NCI-H69 (cell line): ENCODE results near the gene GTF2E1.
"Not testable (repeated sequence)": the region's sequence is repeated elsewhere in the genome, so short reads cannot be mapped to it uniquely, and the experiment has no call there.

Experiments
- DNase-seq: peaks from one replicate; lab custom pipeline; 2025; lab: John Stamatoyannopoulos, UW

Gene GTF2E1

DNA sequence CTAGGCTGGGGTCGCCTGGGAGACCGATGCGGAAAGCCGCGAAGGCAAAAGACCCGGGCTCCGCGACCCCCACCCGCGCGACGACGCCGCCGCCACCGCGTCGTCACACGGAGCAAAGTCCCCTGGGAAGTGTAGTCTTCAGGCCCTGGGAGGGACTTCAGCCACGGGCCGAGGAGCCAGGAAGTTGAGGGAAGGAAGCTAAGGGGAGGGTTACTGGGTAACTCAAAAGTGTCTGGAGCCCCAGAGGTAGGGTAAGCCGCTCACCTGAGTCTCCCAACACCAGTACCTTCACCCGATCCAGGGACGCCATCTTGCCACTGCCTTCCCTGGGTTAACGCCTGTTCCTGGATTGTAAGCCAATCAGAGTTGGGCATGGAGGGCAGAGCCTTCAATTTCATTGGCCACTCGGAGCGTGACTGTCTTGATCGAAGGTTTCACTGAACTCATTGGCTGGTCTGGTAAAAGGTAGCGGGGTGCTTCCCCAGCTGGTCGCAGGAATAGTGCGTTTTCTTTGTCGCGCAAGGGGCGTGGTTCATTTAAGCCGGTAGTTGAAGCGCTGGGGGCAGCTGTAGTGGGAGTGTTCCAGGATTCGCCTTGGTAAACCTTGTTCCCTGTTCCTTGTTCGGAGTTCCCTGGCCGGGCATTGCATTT is at the start of gene GTF2E1, which contains the start of gene RABL3:
Gene GTF2E1 (plus strand): TSS at position 547 of the 651 bp plus-strand sequence. CDS start 7,809 bp downstream, outside the sequence.
Gene RABL3 (minus strand): TSS at position 319 of the 651 bp plus-strand sequence. CDS start 9 bp downstream, at position 310.
- peak; percentile 98 for DNase-seq

DNA sequence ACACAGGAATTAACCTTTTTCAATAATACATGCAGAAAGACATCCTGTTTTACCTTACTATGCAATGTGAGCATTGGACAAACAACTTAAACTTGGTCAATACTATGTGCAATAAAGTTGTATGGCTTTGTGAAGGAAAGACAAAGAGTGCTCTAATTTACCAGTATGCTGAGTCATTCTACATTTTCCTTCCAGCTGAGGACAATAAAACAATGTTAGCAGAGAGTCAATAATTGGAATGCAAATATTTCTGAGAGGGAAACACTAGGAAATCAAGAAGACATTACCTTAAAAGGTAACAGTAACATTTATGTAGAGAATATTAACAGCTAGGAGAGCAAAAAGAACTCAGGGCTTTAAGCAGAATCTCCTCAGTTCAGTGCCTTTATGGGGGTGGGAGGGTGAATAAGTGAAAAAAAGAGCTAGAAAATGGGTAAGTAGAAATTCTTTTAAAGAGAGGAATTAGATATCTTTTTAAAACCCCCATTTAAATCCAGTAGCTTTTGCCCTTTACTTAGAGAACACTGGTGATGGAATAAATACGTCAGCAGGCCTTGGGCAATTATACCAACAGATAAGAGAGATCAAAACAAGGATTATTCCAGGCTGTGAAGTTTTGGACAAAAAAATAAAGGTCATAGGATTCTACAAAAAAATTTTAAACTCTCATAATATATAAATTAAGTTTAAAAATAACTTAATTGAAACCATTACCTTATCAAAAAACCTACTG is 48.9 kb upstream of the GTF2E1 start:
- DNase-seq = peak; percentile 83

DNA sequence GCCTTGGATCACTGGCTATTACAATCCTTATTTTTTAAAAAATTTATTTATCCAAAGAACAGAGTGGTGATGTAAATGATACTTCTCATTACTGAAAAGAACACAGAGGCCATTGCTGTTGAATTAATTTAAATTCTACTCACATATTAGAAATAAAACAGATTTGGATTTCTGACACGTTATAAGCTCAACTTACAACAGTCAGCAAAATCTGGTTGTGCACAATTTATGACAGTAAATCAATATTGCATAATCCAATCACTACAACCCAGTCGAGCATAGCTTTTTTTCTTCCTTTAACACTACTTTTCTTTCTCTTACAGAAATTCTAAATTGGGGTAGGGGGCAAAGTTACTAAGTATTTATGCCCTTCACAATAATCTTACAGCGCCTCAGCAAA is 43.2 kb upstream of the GTF2E1 start:
- DNase-seq = no peak

DNA sequence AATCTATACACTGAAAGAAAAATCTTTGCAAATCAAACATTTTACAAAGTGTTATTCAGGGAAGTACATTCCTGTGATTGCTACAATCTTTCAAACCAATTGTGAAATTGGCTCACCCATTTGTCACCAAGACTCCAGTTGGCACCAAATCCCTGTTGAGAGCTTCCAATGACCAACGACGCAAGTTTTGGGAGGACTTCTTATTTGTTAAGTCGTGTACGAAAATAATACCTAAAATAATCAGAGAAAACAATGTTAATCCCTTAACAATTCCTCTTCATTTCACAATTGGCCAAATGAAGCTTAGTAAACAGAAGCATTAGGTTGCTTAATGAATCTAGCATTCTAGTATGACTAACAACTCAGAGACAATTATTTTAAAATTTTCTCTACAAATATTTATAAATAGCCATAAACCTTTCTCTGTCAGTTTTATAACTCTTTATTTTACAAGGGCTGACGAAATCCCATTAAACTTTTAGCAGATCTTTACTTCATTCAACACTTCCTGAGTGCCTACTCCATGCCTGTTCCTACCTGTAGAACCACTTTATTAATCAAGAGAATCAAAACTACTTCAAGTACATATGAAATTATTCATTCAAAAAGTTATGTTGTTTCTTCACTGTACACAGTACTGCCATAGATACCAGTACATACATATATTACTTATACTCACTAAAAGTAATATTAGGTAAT is 36.5 kb upstream of the GTF2E1 start:
- DNase-seq = no peak

DNA sequence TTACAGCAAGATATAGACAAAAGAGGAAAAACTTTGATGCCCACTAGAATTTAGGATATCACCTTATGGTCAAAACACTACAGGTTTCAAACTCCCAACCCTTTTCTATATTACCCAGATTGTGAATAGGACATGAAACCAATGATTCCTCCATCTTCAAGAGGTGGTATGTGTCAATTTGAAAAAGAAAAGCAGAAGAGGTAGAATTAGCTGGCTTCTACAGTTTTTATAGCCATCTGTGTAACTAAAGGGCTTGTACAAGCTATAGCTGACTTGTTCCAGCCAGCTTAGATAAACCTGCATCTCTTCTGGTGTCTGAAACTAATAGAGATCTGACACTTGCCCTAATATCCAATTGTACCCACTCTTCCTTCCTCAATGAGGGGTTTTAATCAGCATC is 35.6 kb upstream of the GTF2E1 start:
- no peak for DNase-seq

DNA sequence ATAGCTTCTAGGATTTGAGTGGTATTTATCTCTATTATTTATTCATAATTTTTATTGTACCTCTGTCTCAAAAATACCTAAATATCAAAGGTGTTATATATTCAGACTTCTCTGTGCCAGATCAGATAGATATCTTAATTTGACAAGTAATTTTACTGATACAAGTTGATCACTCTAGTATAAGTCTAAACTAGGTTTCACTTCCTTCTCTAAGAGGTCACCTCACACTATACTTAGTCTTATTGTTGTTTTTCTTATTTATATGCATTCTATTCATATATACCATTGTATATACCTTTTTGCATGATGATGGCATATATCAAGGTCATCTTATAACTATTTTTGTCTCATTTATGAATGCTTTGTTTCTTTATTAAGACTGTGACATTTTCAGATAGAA is 34.1 kb upstream of the GTF2E1 start:
- no peak for DNase-seq

DNA sequence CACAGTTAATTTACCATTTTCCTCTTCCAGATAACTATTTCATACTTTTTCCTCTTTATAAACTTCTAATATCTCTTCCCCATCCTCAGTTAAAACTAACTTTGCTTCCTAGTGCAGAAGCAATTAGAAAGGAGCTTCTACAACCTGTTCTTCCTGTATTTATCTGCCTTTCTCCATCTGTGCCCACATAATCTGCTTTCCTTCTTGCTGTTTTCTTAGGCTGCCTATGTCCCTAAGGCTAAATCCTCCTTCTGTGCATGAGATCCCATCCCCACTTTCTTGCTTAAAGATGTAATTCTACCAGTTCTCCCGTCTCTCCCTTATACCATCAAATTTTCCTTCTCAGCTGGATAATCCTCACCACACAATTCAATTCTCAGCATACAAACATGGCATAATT is 32.2 kb upstream of the GTF2E1 start:
- DNase-seq = no peak

DNA sequence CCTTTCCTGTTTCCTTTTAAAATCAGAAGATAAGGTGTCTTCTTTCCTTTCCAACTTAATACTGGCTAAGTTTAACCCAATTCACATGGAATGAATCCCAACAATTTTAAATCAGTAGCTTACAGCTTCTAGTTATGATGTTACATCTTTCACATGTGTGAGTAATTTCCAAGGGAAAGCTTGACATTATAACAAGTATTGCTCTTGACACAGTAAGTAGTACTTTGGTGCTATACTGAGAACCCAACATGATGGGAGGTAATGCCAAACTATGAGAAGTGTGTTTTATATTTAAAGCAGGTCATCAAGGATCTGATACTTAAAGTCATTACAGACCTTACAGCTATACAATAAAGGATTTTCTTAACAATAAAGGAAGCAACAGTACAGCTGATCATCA is 29.3 kb upstream of the GTF2E1 start:
- no peak for DNase-seq

DNA sequence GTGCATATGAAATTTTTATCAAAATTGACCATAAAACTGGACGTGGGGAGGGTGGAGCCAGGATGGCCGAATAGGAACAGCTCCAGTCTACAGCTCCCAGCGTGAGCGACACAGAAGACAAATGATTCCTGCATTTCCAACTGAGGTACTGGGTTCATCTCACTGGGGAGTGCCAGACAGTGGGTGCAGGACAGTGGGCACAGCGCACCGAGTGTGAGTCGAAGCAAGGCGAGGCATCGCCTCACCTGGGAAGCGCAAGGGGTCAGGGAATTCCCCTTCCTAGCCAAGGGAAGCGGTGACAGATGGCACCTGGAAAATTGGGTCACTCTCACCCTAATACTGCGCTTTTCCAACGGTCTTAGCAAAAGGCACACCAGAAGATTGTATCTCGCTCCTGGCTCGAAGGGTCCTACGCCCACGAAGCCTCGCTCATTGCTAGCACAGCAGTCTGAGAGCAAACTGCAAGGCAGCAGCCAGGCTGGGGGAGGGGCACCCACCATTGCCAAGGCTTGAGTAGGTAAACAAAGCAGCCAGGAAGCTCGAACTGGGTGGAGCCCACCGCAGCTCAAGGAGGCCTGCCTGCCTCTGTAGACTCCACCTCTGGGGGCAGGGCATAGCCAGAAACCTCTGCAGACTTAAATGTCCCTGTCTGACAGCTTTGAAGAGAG is 23.2 kb upstream of the GTF2E1 start:
- peak; percentile 11 for DNase-seq

DNA sequence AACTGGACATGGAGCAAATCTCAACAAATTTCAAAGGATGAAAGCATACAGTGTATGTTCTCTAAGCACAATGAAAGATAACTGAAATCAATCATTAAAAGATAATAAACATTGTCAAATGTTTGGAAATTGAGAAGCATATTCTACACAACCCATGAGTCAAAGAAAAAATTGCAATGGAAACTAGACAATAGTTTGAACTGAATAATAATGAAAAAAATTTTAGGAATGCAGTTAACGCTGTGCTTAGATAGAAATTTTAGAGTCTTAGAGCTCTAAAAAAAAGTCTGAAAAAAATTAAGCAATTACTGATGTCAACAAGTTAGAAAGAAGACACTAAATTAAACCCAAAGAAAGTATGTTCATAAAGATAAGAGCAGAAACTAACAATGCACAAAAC is 15.8 kb upstream of the GTF2E1 start:
- DNase-seq = no peak

DNA sequence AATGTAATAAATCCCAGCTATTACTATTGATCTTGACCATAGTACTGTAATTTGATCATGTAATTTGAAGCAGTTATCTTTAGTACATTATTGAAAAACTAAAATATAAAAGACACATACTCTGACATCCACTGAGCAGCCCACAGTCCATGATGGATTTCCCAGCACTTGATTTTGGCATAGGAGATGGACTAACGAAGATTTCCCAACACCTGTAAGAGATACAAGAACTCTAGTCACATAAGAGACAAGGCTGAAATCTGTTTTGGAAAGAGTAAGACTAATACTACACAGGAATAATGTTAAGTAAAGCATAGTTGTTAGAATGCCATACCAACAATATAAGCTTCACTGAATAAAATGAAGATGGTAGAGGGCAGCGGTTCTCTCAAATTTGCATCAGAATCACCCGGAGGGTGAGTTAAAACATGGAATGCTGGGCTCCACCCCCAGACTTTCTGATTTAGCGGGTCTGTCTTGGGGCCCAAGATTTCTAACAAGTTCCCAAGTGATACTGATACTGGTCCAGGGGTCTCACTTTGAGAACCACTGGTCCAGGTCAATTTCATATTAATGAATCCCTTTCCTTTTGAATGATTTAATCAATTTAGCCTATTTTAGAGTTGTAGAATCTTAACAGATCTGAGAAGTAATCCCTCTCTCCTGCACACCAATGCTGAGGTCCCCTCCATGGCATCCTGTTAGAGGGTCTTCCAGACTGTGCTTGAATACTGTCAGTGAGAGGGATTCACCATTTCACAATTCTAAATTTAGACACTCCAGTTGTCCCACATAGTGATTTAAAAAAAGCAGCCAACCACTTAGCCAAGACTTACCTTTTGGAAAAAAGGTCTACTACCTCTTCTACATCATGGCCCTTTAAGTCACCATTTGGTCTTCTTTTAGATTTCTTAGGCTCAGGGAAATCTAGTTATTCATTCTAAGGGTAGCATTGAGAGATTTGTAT is 11.7 kb upstream of the GTF2E1 start:
- no peak for DNase-seq

DNA sequence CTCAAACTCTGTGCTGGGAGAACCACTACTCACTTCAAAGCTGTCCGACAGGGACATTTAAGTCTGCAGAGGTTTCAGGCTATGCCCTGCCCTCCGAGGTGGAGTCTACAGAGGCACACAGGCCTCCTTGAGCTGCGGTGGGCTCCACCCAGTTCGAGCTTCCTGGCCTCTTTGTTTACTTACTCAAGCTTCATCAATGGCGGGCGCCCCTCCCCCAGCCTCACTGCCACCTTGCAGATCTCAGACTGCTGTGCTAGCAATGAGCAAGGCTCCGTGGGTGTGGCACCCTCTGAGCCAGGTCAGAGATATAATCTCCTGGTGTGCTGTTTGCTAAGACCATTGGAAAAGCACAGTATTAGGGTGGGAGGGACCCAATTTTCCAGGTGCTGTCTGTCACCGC is 4.5 kb upstream of the GTF2E1 start:
- not testable (repeated sequence) for DNase-seq

DNA sequence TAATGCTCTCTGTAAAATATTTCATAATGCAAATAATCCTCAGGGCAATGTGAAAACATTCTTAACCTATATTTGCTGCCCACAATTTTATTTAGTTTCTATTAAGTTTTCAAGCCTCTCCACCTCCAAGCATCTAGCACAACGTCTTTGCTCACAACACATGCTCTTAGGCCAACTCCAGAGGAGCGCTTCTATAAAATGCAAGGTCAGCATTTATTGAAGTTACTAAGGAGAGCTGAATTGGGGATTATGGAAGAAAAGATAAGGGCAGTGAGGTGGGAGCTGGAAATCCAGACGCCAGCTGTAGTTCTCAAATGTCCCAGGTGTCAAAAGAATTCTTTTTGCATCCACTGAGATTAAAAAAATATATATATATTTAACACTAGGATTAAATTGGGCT is 1.2 kb upstream of the GTF2E1 start:
- no peak for DNase-seq

DNA sequence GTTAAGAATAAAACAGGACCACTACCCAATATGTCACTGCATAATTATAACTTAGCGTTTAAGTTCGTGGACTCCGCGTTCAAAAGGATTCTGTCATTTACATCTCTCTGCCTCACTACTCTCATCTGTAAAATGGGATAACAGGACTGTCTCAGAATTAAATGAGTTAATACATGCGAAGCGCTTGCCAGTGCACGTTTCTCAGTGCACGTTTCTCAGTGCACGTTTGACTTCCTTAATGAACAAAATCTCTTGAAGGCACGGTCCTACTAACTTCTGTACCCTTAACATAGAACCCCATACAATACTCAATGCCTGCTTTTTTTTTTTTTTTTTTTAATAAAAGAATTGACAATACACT is 727 bp upstream of the GTF2E1 start:
- no peak for DNase-seq

DNA sequence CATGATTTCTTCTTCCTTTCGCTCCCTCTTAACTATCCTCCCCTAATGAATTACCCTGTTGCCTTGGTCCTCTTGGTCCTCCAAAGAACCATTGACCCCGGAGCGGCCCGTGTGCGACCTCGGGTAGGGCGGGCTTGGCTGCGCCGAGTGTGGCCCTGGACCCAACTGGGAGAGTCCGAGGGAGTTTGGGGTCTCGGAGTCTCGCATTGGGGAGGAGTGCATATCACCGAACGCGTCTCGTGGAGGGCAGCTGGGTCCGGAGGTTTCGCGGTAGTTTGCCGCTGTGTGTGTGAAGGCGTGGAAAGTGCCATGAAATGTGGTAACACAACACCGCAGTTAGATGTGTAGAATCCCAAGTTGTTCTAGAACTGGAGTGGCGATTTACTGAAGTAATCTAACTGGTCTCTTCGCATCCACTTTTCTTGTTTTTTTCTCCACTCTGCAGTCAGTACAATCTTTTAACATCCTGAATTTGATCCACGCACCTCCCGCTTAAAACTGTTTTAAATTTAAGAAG is 363 bp downstream of the GTF2E1 start:
- DNase-seq = peak; percentile 50

DNA sequence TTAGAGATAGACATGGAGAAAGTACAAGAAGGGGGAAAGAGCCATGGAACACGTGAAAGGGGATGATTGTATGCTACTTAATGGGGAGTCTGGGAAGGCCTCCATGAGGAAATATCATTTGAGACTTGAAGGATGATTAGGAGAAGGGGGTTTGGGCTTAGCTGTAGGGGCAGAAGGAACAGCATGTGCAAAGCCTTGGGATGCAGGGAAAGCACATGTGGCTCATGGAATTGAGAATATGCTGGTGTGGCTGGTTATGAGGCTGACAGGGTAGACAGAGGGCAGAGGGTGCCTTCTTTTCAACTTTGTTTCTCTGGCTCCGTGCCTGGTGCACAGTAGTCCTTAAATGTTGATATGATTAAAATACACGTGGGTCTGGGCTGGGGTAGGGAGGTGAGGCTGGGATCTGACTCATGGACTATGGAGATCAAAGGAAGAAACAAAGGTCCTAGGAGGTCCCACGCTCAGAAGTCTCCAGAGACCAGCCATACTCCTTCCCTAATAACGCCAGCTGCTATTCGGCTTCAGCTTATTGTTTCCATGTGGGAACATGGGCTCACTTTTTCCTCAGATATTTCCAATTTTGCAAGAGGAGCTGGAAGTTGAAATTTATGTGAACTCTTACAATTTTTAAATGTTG is 1.1 kb downstream of the GTF2E1 start:
- DNase-seq = no peak

DNA sequence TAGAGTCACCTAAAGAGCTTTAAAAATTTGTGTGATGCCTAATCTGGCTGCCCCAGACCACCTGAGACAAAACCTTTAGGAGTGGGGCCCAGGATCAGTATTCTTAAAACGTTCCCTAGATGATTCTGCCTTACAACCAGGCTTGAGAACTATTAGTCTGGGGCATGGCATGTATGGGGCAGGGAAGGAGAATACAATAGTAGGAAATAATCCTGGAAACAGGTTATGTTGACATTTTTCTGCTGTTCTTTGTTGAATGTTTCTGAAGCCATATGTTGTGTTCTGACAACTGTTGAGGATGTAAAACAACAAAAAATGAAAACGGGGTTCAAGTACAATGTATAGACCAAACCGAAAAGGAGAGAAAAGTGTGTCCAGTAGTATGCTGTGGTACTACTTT is 2.9 kb downstream of the GTF2E1 start:
- DNase-seq = no peak

DNA sequence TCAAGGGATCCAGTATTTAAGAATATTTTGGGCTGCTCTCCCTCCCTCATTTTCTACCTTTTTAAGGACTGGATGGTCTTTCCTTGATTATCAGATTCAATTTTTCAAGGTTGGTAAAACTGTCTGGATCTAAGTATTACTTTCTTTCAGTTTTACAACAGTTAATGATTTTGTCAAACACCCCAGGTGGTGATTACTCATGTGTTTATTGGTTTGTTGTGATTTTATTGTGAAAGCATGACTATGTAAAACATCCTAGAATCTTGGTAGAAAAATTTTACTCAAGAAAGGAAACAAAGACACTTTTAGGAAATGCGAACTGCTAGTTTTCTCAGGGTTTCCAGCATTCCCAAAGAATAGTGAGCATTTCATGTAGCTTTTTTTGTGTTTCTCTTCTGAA is 7.3 kb downstream of the GTF2E1 start:
- no peak for DNase-seq

DNA sequence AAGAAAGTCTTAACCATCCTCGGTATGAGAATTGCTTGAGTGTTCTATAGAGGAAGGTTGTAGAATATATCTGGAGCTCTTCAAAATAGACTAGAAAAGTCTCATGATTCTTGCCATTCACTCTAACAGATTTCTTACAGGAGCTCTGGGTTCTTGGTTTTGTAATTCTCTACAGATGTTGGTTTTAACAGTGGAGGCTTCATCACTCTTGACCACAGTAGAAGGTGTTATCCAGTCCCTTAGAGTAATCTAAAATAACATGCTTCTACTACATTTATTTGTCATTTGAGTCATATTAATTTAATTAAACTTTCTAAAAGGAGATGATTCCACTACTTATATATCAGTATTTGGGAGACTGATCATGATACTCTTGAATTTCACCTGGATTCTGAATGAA is 9.7 kb downstream of the GTF2E1 start:
- no peak for DNase-seq

DNA sequence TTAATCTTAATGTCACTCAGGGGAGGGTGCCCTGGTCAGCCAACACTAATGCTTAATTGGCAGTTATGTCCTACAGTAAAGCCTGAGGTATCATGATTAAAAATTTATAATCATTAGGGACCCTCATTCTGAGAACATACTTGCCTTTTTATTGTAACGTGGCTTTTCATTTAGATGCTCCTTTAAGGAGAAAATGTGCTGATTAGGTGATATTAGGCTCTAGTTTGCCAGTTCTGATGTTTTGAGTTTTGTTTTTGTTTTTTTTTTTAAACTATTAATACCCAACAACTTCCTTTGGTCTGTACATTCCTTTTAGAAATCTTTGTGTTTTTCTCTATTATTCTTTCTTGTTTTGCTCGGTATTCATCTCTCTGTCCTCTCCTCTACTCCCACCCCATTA is 10.3 kb downstream of the GTF2E1 start:
- DNase-seq = no peak

DNA sequence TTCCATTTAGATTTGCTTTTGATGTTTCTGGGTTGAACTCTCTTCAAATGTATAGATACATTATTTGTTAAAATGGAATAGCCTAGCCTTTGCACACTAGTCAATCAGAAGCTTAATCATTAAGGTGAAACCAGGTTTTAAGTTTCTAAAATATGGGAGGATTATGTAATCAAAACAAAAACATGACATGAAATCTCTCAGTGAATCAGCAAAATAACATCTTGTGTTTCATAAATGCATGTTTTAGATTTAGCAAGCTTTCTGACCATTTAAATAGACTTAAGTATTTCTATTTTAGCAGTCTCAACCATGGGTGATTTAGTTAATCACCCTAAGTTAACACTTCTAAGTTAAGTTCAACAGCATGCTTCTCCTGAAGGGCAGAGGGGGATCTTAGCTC is 11.3 kb downstream of the GTF2E1 start:
- DNase-seq = no peak
